Activated CD8-positive, alpha-beta T cell treated with anti-CD3 and anti-CD28 coated beads for 36 hours (primary cell): ENCODE results near the gene LDAF1. TPM values are rescaled to one million over a fixed set of nuclear protein-coding genes. Genes with fewer than 3 reads are reported as not detected.
"Not testable (repeated sequence)": the region's sequence is repeated elsewhere in the genome, so short reads cannot be mapped to it uniquely, and the experiment has no call there.

ENCODE experiments used
- ATAC-seq: fragments of 200-7000 bp; cut with Tn5 transposase; one replicate; pipeline ENCODE4 v1.10.0; 2021; ENCODE audit warnings: mild to moderate bottlenecking, moderate library complexity
- CTCF ChIA-PET: fragments of 350-600 bp; sonication (Branson Sonifier 250); formaldehyde crosslinking; loops from one replicate; lab custom pipeline; 2021; ENCODE audit warnings: antibody characterized with exemption; lab: Charles Lee
- POLR2A ChIA-PET: fragments of 350-600 bp; sonication (Branson Sonifier 250); formaldehyde crosslinking; loops from one replicate; lab custom pipeline; 2021; ENCODE audit warnings: antibody characterized with exemption; lab: Charles Lee
- DNase-seq: peaks from one replicate; pipeline ENCODE4 v3.0.0-alpha.2; 2020
- H3K27ac Mint-ChIP-seq: one replicate; pipeline ENCODE4 v1.8.0; 2021; ENCODE audit warnings: mild to moderate bottlenecking, mixed read lengths
- H3K27me3 Mint-ChIP-seq: one replicate; pipeline ENCODE4 v1.8.0; 2021; ENCODE audit warnings: mixed read lengths
- H3K36me3 Mint-ChIP-seq: one replicate; pipeline ENCODE4 v1.8.0; 2021; ENCODE audit warnings: low read depth, mixed read lengths
- H3K4me1 Mint-ChIP-seq: one replicate; pipeline ENCODE4 v1.8.0; 2021; ENCODE audit warnings: low read depth, mixed read lengths
- H3K4me3 Mint-ChIP-seq: one replicate; pipeline ENCODE4 v1.8.0; 2021; ENCODE audit warnings: mild to moderate bottlenecking, moderate library complexity, mixed read lengths
- H3K9me3 Mint-ChIP-seq: one replicate; pipeline ENCODE4 v1.8.0; 2021; ENCODE audit warnings: mixed read lengths
- CTCF ChIP-seq: fragments of 200-600 bp; IDR thresholded peaks from one replicate; pipeline ENCODE4 v1.8.0; 2022; ENCODE audit warnings: antibody characterized with exemption, mild to moderate bottlenecking
- intact Hi-C: fragments of 100-400 bp; cut with micrococcal nuclease; formaldehyde crosslinking; loops from one replicate; pipeline ENCODE4 v1.10.0; 2022
- total RNA-seq, 2 experiments: library from RNA; stranded (reverse); gene quantifications; one replicate each; pipeline ENCODE4 v1.2.3, GENCODE V29; 2021

The LDAF1 gene
- total RNA-seq, 2 experiments from 2014 or later, result 10.3 to 12.6 TPM

GRCh38 chr16:21190599-21190998 lies 32.1 kb downstream of the LDAF1 start:
- H3K4me1 Mint-ChIP-seq, result peaks cover 9% of the 10 kb centered on the region
- TF ChIP-seq CTCF, result no peak
- H3K36me3 Mint-ChIP-seq, result no peaks in the 10 kb centered on the region
- ATAC-seq (no peak), DNase-seq (no peak)
- POLR2A ChIA-PET, result no interaction called here
- peaks cover 19% of the 10 kb centered on the region for H3K27me3 Mint-ChIP-seq
- intact Hi-C loops, result no loop called here
- H3K4me3 Mint-ChIP-seq, result no peak overlapping the region
- H3K27ac Mint-ChIP-seq, result no peak overlapping the region
- CTCF ChIA-PET, result interaction anchor here (1.4 kb wide), 1 partner anchor 340 kb away, joined by 3 read pairs; no protein-coding TSS in a partner anchor
- peaks cover 4% of the 10 kb centered on the region for H3K9me3 Mint-ChIP-seq

- peaks cover 6% of the 10 kb centered on the region for H3K4me1 Mint-ChIP-seq
- H3K9me3 Mint-ChIP-seq, result peaks cover 4% of the 10 kb centered on the region
- no peak for ATAC-seq
- intact Hi-C loops, result no loop called here
- no peak overlapping the region for H3K27ac Mint-ChIP-seq
- no peak for TF ChIP-seq CTCF
- no peaks in the 10 kb centered on the region for H3K36me3 Mint-ChIP-seq
- DNase-seq, result no peak
- ChIA-PET CTCF (no interaction called here), POLR2A (interaction anchor here (1.1 kb wide), 1 partner anchor 15 kb away, joined by 3 read pairs; no protein-coding TSS in a partner anchor)
- H3K4me3 Mint-ChIP-seq, result no peak overlapping the region
- peaks cover 21% of the 10 kb centered on the region for H3K27me3 Mint-ChIP-seq
Measured at GRCh38 chr16:21192991-21193390, 34.5 kb downstream of the LDAF1 start.

GRCh38 chr16:21194771-21195301 lies 36.4 kb downstream of the LDAF1 start:
- intact Hi-C loops, result no loop called here
- DNase-seq (no peak), ATAC-seq (no peak)
- Mint-ChIP-seq H3K9me3 (peaks cover 4% of the 10 kb centered on the region), H3K4me3 (no peak overlapping the region), H3K36me3 (no peaks in the 10 kb centered on the region), H3K4me1 (peaks cover 6% of the 10 kb centered on the region), H3K27ac (no peak overlapping the region), H3K27me3 (peaks cover 29% of the 10 kb centered on the region)
- CTCF ChIA-PET, result no interaction called here
- POLR2A ChIA-PET, result interaction anchor here (0.8 kb wide), 1 partner anchor 111 kb away, joined by 3 read pairs; no protein-coding TSS in a partner anchor
- no peak for TF ChIP-seq CTCF

GRCh38 chr16:21195330-21195729 lies 36.9 kb downstream of the LDAF1 start:
- POLR2A ChIA-PET, intact Hi-C loops, H3K27ac Mint-ChIP-seq, H3K4me3 Mint-ChIP-seq, H3K4me1 Mint-ChIP-seq, DNase-seq, H3K9me3 Mint-ChIP-seq, ATAC-seq, H3K36me3 Mint-ChIP-seq, CTCF ChIA-PET: not testable (repeated sequence)
- peaks cover 27% of the 10 kb centered on the region for H3K27me3 Mint-ChIP-seq

DNA sequence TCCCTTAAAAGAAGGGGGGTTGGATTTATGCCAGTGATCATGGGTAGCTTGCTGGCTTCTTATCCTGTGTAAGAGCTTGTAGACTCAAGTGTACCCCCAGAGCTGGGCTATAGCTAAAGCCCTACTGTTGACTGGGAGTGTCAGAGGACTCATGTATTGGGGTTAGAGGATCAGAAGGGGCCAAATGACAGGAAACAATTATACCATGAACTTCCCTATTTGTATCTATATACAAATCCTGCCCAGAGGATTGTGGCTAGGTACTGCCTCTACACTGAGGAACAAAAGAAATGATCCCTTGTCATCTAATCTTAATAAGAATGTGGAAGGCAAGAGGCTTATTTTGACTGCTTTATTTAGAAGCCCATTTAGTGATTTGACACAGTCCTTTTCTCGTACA lies 38.6 kb downstream of the LDAF1 start:
- ChIA-PET CTCF (no interaction called here), POLR2A (no interaction called here)
- peaks cover 35% of the 10 kb centered on the region for H3K27me3 Mint-ChIP-seq
- no peaks in the 10 kb centered on the region for H3K36me3 Mint-ChIP-seq
- intact Hi-C loops, result no loop called here
- ATAC-seq, result no peak
- H3K9me3 Mint-ChIP-seq, result no peaks in the 10 kb centered on the region
- DNase-seq, result no peak
- H3K4me3 Mint-ChIP-seq, result no peak overlapping the region
- no peak for TF ChIP-seq CTCF
- H3K27ac Mint-ChIP-seq, result no peak overlapping the region
- H3K4me1 Mint-ChIP-seq, result peaks cover 6% of the 10 kb centered on the region
